NB4 (cell line): Measurements from ENCODE around the gene TMEM50B.

ENCODE experiments used
- POLR2A ChIP-seq: IDR thresholded peaks from 2 replicates; pipeline ENCODE4 v1.6.1; 2011; ENCODE audit warnings: mild to moderate bottlenecking; ENCODE audit not compliant: insufficient read length; ENCODE audit errors: extremely low read depth
- TF ChIP-seq, protein P1 (sequence below): IDR thresholded peaks from one replicate; pipeline ENCODE4 v1.5.1; 2012; ENCODE audit warnings: low read depth, low read length
- TF ChIP-seq, protein P2 (sequence below): IDR thresholded peaks from 2 replicates; pipeline ENCODE4 v1.6.1; 2011; ENCODE audit warnings: low read depth, low read length

GRCh38 chr21:33425825-33426224, 53.9 kb downstream of the TMEM50B start:
- TF ChIP-seq, protein P1, sequence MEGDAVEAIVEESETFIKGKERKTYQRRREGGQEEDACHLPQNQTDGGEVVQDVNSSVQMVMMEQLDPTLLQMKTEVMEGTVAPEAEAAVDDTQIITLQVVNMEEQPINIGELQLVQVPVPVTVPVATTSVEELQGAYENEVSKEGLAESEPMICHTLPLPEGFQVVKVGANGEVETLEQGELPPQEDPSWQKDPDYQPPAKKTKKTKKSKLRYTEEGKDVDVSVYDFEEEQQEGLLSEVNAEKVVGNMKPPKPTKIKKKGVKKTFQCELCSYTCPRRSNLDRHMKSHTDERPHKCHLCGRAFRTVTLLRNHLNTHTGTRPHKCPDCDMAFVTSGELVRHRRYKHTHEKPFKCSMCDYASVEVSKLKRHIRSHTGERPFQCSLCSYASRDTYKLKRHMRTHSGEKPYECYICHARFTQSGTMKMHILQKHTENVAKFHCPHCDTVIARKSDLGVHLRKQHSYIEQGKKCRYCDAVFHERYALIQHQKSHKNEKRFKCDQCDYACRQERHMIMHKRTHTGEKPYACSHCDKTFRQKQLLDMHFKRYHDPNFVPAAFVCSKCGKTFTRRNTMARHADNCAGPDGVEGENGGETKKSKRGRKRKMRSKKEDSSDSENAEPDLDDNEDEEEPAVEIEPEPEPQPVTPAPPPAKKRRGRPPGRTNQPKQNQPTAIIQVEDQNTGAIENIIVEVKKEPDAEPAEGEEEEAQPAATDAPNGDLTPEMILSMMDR, result no peak
- no peak for TF ChIP-seq POLR2A
- TF ChIP-seq, protein P2, sequence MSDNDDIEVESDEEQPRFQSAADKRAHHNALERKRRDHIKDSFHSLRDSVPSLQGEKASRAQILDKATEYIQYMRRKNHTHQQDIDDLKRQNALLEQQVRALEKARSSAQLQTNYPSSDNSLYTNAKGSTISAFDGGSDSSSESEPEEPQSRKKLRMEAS, result no peak
